NCI-H1694 (cell line): ENCODE results near the gene RGS6.

Source experiments
- DNase-seq: peaks from one replicate; lab custom pipeline; 2025; lab: John Stamatoyannopoulos, UW

The RGS6 gene

DNA sequence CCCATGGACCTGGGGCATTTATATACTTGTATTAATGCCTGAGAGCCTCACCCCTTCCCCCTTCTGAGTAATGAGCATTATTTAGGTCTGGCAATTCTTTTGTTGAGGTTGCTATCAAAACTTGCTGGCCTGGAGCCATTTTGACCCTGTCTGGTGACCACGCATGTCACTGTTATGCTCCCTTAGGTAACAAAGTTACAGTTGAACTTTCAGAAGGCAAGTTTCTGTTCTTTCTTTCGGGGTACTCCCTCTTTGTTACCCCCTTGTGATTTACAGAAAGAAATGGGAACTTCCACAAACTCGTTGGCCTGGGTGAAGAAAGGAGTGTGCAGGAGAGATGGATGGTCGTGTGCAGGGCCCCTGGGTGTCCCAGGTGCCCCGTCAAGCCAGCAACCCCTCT is 656.3 kb downstream of the RGS6 start:
- no peak for DNase-seq

DNA sequence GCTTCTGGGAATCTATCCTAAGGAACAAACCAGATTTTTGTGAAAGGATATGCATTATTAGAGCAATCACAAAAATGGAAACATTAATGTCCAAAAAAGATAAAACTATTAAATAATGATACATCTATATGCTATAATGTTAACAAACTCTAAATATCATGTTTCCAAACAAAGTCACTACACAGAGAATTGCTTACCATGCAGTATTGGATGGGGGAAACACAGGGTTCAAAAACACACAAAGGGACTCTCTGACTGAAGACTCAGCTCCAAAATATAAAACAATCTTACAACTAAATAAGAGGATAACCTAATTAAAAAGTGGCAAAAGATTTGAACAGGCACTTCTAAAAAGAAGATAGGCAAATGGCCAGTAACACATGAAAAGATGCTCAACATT is 657.4 kb downstream of the RGS6 start:
- DNase-seq, result no peak

GRCh38 chr14:72590577-72590976 is 658.3 kb downstream of the RGS6 start:
- no peak for DNase-seq

DNA sequence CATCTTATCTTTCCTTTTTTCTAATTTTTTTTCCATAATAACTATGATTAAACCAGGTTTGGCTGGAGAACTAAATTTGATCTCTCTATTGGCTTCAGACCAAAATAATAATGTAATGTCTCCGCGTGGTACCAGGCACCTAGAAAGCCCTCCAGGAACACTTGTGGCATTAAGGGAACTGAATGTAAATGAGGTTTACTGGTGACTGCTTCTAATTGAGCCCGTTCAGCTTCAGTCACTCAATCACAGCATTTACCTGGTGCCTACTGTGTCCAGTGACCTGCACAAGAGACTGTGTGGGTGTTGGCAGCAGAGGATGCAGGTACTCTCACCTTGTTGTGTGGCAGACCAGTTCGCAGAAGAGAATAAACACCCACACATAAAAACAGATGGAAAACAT is 659.2 kb downstream of the RGS6 start:
- DNase-seq, result no peak

DNA sequence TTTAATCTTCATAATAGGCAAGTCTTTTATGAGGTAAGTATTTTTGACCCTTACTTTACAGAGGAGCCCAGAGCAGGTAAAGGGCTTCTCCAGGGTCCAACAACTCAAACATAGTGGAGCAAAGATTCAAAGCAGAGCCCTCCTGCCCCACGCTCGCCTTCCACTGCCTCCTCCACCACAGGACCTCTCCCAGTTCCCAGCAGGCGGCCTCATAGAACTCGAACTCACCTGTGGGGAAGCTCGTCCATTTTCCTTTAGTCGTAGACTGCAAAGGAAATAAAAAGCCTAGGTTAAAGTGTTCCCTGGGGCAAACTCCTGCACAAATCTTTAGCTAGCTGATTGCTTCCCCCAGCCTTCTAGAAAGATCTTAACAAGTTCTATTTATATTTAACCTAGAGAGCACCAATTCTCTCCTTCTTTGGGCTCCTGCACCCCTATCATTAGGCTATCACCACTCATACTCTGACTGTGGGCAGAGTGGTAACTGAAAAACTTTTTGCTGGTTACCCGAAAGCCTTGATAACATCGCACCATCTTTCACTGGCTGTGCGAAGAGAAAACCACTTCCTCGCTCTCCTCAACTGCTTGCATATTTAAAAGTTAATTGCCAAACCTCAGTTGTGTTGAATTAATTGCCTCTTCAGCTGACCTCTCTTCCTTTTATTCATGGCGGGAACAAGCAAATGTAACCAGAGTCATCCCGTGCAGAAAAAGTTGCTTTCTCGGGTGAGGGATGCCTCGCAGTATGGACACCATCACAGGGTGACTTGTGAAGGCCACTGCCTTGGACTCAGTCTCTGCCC is 662.1 kb downstream of the RGS6 start:
- no peak for DNase-seq

GRCh38 chr14:72595152-72595862 is 663.1 kb downstream of the RGS6 start:
- no peak for DNase-seq

- DNase-seq, result no peak
These were observed 665.3 kb downstream of the RGS6 start for GRCh38 chr14:72597252-72598233.

- no peak for DNase-seq
These were observed 666.1 kb downstream of the RGS6 start for GRCh38 chr14:72598306-72598705.

DNA sequence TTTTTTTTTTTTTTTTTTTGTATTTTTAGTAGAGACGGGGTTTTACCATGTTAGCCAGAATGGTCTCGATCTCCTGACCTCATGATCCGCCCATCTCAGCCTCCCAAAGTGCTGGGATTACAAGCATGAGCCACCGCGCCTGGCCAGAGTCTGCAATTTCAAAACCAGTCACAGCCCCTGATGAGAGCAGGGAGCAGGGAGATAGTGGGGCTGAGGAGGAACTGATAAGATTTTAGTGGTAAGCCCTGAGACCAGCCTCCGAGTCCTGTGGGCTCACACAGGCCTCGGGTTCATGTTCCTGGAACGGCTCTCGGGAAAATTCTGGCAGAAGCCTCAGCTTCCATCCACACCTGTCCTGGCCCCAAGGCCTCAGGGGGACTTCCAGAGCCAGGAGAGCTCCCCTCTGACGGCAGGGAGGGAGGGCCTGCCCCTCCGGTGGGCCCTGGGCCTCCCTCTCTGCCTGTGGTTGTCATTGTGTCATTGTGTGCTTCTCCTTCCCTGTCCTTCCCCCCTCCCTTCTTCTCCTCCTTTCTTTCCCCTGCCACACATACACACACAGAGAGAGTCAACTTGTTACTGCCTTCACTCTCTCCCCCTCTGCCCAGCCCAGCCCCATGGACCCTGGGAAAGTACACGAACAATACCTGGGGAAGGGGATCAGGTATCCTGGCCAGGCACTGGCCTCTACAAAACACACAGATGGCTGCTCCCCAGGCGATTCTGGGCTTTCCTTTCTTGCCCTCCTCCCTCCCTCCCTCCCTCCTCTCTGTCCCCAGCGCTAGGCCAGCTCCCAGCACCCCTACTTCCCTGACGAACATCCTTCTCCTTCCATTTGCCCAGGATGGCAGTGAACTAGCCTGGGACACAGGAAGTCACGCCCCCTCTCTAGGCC is 667.6 kb downstream of the RGS6 start:
- no peak for DNase-seq

DNA sequence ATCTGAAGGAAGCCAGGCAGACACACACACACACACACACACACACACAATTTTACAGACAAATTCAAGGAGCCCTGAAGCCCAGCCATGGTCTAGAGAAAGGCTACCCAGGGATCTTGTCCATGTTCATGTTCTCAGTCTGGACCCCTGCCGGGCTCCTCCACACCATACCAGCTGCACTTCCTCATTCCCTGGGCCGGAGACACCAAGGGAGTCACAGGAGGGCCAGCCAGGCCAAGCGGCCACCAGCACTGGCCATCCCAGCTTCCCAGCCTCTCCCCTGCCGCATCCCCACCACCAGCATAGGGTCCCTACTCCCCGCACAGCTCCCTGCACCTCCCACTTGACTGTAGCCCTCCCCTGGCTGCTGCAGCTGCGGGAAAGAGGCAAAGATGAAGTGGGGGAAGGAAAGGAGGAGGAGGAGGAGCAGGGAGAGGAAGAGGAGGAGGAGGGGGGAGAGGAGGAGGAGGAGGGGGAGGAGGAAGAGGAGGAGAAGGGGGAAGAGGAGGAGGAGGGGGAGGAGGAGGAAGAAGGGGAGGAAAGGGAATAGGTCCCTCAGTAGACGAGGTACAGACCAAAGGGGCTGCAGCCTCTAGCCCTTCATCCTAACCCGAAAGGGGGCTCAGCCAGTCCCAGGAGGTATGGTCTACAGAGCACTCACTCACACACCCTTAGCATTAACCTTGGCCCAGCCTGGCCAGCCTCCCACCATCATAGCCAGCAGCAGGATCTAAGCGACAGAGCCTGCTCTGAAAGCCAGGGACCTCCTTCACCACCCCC is 668.5 kb downstream of the RGS6 start:
- no peak for DNase-seq

- no peak for DNase-seq
These were observed 671.4 kb downstream of the RGS6 start for GRCh38 chr14:72603639-72604038.

DNA sequence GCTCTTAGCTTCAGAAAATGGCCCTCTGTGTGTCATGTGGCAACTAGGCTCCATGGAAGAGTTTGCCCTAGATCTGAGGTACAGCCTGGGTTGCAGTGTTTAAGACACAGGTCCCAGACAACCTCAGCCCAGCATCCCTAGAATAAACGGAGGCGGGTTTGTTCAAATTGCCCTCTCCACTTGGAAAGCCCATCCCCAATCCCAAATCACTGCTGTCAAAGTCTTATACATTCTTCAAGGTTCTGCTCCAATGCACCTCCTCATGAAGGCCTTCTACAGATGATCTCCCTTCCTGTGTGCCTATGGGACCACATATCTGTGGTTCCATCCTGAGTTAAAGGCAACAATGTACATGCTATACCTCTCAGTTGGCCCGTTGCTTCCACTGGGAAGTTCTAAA is 671.9 kb downstream of the RGS6 start:
- no peak for DNase-seq

DNA sequence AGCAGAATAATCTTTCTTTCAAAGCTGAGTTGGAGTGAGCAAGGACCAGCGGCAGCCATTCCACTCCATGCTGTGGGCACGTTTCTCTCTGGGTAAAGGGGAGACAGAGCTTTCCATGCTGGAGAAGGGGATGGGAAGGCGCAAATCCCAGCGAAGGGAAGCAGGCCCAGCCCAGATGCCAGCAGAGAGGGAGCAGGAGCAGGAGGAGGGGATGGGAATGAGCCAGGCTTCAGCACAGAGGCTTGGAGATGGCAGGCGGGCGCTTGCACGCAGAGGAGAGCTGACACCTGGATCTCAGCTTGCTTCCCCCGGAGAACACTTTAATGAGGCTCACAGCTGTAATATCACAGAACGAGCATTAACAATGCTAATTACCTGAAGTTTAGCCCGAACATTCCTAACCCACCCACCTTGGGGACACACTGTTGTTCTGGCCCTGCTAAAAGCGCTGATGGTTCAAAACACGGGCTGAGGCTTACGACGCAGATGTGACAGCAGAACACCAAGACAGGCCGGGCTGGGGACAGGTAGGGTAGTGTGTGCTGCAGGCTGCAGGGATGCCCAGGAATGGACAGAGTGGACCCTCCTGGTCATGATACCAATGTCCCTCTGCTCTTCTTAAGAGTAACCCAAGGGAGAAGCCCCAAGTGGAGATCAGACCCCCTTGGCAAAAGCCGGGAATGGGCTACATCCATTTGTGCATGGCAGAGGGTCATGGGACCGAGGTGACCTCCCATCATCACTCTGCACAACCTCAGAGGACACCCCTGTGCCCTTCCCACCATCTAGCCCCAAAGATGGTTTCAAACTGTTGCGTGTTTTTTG is 673.1 kb downstream of the RGS6 start:
- no peak for DNase-seq

DNA sequence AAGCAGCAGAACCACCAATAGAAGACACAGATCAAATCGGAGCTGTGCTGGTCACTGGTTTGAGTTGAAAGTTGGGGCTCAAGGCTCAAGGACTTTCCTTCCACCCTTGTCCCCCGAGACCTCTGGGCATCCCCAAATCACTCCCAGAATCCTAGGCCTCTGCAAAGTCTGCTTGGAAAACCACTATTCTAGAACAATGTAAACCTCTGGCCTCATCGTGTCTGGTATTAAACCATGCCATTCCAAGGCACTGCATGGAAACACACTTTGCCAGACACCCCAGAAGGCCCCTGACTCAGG is 673.6 kb downstream of the RGS6 start:
- no peak for DNase-seq

GRCh38 chr14:72606879-72607278 is 674.6 kb downstream of the RGS6 start:
- no peak for DNase-seq

GRCh38 chr14:72607386-72608130 is 675.3 kb downstream of the RGS6 start:
- DNase-seq, result no peak

DNA sequence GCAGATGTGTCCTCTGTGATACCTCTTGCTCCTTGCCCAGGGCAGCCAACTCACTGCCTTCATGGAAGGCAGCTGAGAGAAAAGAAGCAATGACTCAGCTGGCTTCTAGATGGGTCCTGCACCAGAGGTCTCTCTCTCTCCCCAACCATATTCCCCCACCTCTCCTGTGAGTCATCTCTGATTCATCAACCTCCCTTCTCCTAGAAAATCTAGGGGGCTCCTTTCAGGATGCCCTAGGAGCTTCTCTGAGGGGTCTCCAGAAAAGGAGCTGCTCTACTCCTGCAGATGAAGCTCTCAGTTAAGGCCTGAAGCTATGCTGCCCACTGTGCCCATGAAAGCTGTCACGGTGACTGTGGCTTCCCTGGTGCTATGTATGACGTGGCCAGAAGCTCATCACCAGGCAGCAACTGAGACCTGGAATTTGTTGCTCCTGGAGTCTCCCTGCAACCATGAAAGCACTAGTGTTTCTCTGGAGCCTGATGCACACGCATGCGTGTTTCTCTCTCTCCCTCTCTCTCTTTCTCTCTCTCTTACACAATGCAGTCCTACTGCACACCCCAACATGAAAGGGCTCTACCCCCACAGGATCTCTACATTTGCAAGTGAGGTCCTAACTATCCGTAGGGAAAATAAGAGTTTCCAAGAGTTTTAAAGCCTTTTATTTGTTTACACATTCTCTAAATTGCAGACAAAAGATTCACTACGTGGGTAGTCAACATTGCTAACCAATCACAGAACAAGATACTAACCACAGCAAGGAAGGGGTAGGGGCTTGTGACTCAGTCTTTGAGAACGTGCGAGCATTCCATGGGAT is 676.4 kb downstream of the RGS6 start:
- DNase-seq, result no peak

DNA sequence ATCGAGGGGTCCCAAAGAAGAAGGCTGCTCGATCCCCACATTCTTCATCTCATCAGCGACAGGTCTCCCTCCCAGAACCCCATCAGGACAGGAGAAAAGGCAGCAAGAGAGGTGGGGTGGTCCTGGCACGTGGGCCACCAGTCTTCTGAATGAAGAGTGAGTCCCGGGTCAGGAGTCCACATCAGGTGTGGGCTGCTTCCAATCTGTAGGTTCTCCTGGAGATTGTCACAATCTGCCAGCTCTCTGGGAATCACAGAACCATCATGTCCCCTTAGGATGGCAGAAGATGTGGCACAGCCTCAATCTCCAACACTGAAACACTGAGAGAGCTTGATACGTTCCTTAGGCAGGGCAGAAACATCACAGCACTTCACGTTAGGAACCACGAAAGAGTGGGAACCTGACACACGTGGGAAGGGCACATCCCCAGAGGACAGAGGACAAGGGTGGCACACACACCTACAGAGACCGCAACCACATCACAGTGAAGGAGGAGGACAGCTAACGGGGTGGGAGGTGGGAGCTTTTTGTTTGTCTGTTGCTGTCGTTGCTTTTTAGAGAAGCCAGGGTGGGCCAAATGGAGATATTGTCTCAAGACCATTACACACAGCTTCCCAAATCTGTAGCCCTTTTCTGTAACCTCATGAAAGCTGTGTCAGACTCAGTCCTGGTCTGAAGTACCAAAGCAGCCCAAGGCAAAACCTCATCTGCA is 677.1 kb downstream of the RGS6 start:
- no peak for DNase-seq
